KOPT-K1 (cell line): ENCODE measurements around the gene ABHD15.
"Not testable (repeated sequence)": the region's sequence is repeated elsewhere in the genome, so short reads cannot be mapped to it uniquely, and the experiment has no call there.

Source experiments
- H3K27ac ChIP-seq: fragments of 200-600 bp; sonication (generic); 2 replicates; pipeline ENCODE4 v1.5.1; 2016; ENCODE audit warnings: antibody characterized with exemption, mild to moderate bottlenecking, low read depth, low read length; ENCODE audit not compliant: poor library complexity, severe bottlenecking
- H3K36me3 ChIP-seq: fragments of 200-600 bp; sonication (generic); 2 replicates; pipeline ENCODE4 v1.5.1; 2017; ENCODE audit warnings: antibody characterized with exemption, mild to moderate bottlenecking, low read length, moderate library complexity; ENCODE audit not compliant: insufficient read depth
- H3K9me3 ChIP-seq: fragments of 200-600 bp; sonication (generic); 2 replicates; pipeline ENCODE4 v1.5.1; 2017; ENCODE audit warnings: antibody characterized with exemption, low read length, mild to moderate bottlenecking; ENCODE audit not compliant: insufficient read depth, poor library complexity, severe bottlenecking

ABHD15 gene

DNA sequence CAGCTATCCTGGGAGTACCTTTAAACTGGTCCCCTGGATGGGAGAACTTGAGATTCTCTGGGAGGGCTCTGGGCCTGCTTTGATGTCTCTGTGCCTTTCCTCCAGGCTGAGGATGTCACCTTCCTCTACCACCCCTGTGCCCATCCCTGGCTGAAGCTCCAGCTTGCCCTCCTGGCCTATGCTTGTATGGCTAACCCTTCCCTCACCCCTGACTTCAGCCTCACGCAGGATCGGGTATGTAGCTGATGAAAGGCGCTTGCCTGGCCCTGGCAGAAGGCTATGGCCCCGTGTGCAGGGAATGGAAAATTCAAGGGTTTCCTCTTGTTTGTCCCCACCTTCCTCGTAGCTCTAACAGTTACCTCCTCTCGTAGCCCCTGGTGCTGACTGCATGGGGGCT lies 4.6 kb upstream of the ABHD15 start:
- no peak overlapping the region for H3K27ac ChIP-seq
- H3K36me3 ChIP-seq: peaks cover 49% of the 10 kb centered on the region
- no peaks in the 10 kb centered on the region for H3K9me3 ChIP-seq

DNA sequence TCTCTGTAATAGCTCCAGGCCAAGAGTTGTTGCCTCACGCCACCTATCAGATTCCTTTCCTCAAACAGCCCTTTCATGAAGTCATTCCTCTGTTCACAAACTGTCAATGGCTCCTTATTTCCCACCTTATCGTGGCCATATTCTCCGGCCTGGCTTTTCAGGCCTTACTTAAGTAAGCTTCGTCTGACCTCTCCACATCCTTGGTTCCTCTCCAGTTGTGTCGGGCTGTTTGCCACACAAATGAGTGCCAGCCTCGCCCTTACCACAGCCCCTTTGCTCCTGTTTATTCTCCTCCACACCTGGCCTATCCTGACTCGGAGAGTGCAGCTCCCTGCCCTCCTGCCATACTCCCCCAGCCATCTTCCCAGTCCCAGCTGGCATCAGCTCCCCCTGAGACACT lies 3.7 kb upstream of the ABHD15 start:
- Histone ChIP-seq H3K36me3 (peaks cover 39% of the 10 kb centered on the region), H3K27ac (no peak overlapping the region), H3K9me3 (no peaks in the 10 kb centered on the region)

DNA sequence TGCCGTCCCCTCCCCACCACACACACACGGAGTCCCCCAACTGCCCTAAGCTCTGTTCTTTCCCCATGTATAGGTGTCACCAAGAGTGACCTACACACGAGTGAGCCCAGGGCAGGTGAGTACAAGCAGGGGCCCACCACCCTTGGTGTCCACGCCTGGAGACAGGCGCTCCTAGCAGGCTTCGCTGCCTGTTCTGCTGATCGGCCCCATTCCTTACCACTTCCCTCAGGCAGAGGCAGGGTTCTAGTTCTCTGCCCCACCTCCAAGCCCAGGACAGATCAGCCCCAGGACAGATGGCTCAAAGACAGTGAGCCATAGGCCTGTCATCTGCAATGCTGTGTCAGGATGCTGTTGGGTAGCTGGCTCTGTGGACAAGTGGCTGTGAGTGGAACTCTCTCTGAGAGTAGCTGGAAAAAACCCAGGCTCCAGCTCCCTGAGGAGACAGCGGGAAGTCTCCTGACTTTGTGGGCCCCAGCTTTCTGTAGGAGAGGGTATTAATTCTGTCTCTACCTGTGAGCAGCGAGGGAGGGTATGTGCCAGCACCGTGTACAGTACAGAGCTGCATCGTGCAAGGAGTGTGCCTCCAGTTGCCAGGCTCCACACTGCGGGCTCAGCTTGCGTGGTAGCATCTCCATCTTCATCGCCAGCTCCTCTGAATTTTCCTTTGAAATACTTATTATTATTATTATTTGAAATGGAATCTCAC lies 2.6 kb upstream of the ABHD15 start:
- Histone ChIP-seq H3K36me3 (peaks cover 28% of the 10 kb centered on the region), H3K9me3 (no peaks in the 10 kb centered on the region), H3K27ac (peak overlapping the region; percentile 72)

DNA sequence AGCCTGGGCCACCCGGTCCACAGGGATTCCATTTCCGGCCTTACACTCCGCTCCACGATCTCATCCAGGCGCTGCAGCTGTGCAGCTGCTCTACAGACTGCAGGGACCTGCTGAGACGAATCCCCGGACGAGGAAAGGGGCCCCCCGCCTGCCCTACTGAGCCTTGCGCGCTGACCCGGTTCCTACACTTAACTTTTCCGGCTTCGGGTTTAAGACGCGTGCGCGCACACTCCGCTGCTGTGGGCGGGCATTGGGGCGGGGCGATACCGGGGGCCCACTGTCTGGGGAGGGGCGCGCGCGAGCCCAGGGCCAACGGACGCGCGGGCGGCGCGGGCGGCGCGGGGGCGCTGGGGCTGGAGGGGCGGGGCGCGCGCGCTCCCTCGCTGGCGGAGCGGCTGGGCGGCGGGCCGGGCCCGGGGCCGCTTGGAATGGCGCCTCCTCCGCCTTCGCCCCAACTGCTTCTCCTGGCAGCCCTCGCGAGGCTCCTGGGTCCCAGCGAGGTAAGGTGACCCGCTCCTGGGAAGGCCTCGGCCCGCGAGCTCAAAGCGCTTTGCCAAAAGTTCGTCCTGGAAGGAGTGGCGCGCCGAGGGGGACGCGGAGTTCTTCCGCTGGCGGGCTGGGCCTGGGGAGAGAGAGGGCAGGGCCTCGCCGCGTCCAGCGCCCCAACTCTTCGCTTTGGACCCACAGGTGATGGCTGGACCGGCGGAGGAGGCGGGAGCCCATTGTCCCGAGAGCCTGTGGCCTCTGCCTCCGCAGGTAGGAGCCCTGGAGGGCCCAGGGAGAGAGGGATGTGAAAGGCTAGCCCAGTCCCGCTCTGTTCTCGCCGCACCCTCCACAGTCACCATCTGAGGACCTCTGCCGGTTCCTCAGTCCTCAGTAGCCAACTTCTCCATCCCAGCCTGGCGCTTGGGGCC lies 1.8 kb upstream of the ABHD15 start, which contains the start of gene TP53I13:
TP53I13 (plus strand) TSS at position 371 of the 914 bp plus-strand sequence; CDS start at position 429, 58 bp downstream.
- Histone ChIP-seq H3K36me3 (peaks cover 20% of the 10 kb centered on the region), H3K9me3 (no peaks in the 10 kb centered on the region), H3K27ac (peak within 1 kb of the TSS; percentile 72)

DNA sequence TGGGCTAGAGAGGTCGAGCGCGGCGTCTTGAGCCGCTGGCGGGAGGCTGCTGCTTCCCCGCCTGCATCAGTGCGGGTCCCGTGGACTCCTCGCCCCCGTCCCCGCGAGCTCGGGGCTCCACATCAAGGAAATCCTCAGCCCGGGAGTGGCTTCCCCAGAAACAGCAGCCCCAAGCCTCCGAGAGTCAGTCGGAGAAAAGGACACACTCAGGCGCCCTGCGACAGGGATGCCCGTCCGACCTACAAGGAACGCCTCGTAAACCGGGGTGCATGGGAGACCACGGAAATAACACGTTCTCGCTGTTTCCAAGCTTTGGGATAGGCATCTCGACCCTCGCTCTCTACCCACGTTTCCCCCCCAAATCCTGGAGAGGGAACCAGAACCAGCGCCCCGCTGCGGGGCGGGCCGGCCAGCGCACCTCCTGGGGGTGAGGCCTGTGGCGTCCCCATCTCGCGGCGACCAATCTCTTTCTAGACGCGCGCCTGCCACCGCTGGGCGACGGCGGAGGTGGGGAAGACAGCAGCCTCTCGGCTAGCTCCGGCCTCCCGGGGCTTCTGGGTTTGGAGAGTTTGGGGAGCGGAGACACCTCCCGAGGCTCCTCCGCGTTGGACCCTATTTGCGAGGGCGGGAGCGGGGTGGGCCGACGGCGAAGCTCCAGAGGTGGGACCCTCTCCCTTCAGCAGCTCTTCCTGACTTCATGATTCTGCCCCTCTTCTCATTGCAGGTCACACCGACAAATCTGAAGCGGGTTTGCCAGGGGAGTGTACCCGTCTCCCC lies 905 bp upstream of the ABHD15 start:
- Histone ChIP-seq H3K36me3 (peaks cover 13% of the 10 kb centered on the region; the same call in 1 of the 2 replicates), H3K27ac (peak overlapping the region; percentile 72), H3K9me3 (no peaks in the 10 kb centered on the region)

DNA sequence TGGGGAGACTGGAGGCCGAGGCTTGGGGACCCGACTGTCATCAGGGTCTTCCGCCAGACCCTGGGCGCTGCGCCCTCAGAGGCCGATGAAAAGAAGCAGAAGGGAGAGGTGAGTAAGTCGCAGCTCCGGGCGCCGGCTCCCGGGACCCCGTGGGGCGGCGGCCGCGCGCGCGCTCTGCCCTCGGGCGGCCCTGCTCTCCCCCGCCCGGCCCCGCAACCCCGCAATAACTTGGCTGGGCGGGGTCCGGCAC lies 392 bp upstream of the ABHD15 start:
- peaks cover 13% of the 10 kb centered on the region; the same call in 1 of the 2 replicates for H3K36me3 ChIP-seq
- H3K9me3 ChIP-seq: no peaks in the 10 kb centered on the region
- H3K27ac ChIP-seq: peak overlapping the region; percentile 72

DNA sequence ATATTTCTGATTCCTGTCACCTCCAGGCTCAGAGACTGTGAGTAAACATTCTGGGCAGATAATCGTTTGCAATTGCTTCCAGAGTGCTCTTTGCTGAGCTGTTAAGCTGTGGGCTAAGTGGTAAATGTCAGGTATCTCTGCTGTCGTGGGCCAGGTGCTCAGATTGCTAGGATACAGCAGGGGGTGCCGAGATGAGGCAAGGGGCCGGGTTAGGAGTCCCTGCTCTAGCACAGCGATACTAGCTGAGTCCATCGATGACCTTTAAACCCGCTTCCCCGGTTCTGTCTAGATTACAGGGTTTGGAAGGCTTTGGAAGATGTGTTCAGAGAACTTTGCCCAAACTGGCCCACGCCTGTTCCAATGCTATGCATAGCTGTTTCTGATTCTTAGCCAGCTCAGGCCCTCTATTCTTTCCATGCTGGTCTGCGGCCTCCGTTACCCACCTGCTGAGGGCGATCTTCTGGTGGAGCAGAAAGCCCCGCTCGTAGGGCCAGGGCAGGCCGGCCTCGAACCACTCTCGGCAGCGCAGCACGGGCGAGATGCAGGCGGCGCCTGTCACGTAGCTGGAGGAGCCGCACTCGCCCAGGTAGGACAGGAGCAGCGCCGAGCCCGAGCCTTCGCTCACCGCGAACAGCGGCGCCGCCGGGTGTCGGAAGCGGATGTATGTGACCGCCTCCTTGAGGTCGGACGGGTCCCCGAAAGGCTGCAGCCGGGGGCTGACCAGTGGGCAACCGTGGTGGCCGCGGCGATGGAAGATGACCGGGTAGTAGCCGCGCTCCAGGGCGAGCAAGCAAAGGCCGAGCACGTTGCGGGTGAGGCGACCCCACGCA lies 979 bp downstream of the ABHD15 start:
- no peak overlapping the region for H3K27ac ChIP-seq
- H3K9me3 ChIP-seq: no peaks in the 10 kb centered on the region
- H3K36me3 ChIP-seq: peaks cover 1% of the 10 kb centered on the region; the same call in 1 of the 2 replicates

DNA sequence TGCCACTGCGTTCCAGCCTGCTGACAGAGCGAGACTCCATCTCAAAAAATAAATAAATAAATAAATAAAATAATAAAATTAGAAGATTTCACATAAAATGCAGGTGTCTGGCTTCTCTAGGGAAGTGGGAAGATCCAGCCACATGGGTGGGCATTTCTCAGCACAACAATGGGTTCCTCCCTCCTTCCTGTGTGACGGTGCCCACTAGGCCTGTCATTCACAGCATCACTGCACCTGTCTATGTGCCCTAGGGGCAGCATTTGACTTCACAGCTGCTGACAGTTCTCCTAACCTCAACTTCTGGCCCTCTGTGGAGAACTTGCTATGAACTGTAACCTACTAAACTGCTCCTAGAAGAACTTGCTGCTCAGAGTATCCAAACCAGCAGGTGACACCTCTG lies 3.0 kb downstream of the ABHD15 start:
- no peak overlapping the region for H3K27ac ChIP-seq
- H3K9me3 ChIP-seq: no peaks in the 10 kb centered on the region

DNA sequence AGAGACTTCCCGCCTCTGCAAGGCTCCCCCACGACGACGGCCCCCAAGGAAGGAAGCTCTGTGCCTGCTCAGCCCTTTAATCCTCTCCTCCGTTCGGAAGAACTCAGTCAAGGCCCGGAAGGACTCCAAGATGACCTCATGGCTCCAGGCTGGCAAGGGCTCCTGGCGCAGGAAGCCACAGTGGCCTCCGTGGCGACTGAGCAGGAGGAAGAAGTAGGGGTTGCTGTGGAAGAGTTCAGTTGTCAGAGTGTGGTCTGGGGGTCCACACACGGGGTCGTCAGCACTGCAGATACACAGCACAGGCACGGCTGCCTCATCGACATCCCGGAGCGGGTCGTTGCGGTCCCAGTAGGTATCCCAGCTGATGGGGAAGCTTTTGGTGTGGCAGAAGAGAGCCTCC lies 4.2 kb downstream of the ABHD15 start:
- no peaks in the 10 kb centered on the region for H3K9me3 ChIP-seq
- H3K27ac ChIP-seq: no peak overlapping the region
- H3K36me3 ChIP-seq: no peaks in the 10 kb centered on the region; the same call in 1 of the 2 replicates

More for the DNA sequence above, 3.0 kb downstream of the ABHD15 start:
- H3K36me3 ChIP-seq: no peaks in the 10 kb centered on the region; the same call in 1 of the 2 replicates

DNA sequence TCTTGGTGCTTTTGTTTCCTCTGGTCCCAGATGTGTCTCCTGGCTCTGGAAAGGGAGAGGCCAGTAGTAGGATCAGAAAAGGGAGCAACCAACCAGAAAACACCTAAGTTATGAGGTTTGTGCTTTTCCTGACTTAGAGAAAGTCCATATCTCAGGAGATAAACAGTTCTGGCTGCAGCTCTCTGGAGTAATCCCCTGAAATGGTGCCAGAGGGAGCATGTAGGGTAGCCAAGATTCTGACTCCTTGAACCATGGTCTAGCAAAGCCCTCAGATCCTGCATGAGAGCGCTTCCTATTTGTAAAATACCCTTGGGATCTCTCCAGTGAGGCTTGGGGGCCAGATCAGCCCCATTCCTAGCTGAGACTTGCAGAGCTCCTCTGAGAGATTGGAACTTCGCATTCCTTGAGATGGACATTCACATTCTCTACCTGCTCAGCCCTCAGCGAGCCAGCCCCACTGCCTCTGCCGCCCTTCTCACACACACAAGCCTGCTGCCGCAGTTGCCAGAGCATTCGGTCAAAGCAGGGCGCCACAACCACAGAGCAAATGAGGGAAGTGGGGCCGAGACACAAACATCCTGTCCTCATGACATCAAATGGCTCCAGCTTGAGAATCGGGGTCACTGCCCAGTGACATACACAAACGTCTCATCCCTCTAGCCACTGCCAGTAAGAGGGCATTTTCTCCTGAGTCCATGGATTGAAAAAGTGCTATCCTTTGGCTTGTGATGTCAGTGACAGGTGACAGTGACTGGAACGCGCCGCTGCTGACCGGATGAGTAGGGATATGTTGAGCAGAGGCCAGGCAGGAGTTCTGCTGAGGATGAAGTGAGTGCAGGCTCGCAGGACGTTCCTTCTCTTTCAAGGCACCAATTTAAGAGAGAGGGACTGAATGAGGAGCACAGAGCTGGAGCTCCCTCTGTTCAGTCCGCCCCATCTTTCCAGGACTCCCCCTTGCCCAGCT lies 5.0 kb downstream of the ABHD15 start:
- Histone ChIP-seq H3K36me3 (no peaks in the 10 kb centered on the region; the same call in 1 of the 2 replicates), H3K9me3 (no peaks in the 10 kb centered on the region), H3K27ac (no peak overlapping the region)

DNA sequence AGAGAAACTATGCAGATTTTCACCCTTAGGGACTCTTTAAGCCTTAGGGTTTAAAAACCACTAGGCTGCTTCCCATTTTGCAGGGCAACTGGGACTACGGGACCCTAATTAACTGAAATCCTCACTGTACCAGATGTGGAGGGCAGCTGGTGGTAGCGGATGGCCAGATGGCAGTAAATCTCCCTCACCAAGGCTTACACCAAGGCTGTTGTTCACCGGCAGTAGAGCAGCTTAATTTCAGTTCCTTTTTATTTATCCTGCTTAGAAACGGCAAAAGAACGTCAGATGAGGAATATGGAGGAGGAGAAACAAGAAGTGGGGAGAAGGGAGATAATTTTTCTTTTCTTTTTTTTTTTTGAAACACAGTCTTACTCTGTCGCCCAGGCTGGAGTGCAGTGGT lies 6.5 kb downstream of the ABHD15 start:
- Histone ChIP-seq H3K27ac (no peak overlapping the region), H3K36me3 (no peaks in the 10 kb centered on the region; the same call in 1 of the 2 replicates), H3K9me3 (no peaks in the 10 kb centered on the region)

DNA sequence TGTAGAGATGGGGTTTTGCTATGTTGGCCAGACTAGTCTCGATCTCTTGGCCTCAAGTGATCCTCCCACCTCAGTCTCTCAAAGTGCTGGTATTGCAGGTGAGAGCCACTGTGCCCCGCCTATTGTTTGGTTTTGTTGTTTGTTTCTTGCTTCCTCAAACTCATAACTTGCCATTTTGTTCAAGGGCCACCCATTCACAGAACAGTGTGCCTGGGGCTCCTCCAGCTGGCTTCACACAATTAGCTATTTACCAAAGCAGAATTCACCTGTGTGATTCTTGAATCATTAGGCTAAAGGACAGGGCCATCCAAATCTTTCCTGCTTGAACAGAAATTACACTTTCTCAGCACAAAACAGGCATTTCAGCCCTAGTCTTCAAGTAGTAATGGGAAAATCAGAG lies 7.2 kb downstream of the ABHD15 start:
- H3K9me3 ChIP-seq: no peaks in the 10 kb centered on the region
- no peaks in the 10 kb centered on the region; the same call in 1 of the 2 replicates for H3K36me3 ChIP-seq
- no peak overlapping the region for H3K27ac ChIP-seq

DNA sequence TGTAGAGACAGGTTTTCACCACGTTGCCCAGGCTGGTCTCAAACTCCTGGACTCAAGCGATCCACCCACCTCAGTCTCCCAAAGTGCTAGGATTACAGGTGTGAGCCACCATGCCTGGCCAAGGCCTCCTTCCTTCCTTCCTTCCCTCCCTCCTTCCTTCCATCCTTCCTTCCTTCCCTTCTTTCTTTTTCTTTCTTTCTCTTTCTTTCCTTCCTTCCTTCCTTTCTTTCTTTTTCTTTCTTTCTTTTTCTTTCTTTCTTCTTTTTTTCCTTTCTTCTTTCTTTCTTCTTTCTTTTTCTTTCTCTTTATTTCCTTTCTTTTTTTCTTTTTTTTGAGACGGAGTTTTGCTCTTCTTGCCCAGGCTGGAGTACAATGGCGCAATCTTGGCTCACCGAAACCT lies 8.7 kb downstream of the ABHD15 start:
- H3K27ac ChIP-seq, H3K36me3 ChIP-seq, H3K9me3 ChIP-seq: not testable (repeated sequence)
